Measurements from ENCODE around the gene IRS1. TPM values are rescaled to one million over a fixed set of nuclear protein-coding genes. Genes with fewer than 3 reads are reported as not detected.

The IRS1 gene
- polyA plus RNA-seq, 4 donors, result 13.0 to 16.0 (median 13.8) TPM

GRCh38 chr2:226825056-226825455 is 25.4 kb upstream of the IRS1 start:
- no peak for DNase-seq (ENCODE audit: low read depth in 4 of 4, low spot score in 3 of 4)

GRCh38 chr2:226818930-226819329 is 19.3 kb upstream of the IRS1 start:
- no peak for DNase-seq (ENCODE audit: low read depth in 4 of 4, low spot score in 3 of 4)

GRCh38 chr2:226813148-226813701 is 13.6 kb upstream of the IRS1 start:
- DNase-seq (ENCODE audit: low read depth in 4 of 4, low spot score in 3 of 4), result no peak

- no peak for DNase-seq (ENCODE audit: low read depth in 4 of 4, low spot score in 3 of 4)
Observed at GRCh38 chr2:226803410-226803809, 3.8 kb upstream of the IRS1 start.

GRCh38 chr2:226802573-226802972 is 3.0 kb upstream of the IRS1 start:
- no peak for DNase-seq (ENCODE audit: low read depth in 4 of 4, low spot score in 3 of 4)

GRCh38 chr2:226800941-226801784 is 1.5 kb upstream of the IRS1 start:
- peak in 2 of 4 donors; percentile 75 to 78 for DNase-seq (ENCODE audit: low read depth in 4 of 4, low spot score in 3 of 4)

GRCh38 chr2:226799976-226800940 is 638 bp upstream of the IRS1 start:
- no peak for DNase-seq (ENCODE audit: low read depth in 4 of 4, low spot score in 3 of 4)

GRCh38 chr2:226798422-226799210 is 1.0 kb downstream of the IRS1 start:
- no peak for DNase-seq (ENCODE audit: low read depth in 4 of 4, low spot score in 3 of 4)

- no peak for DNase-seq (ENCODE audit: low read depth in 4 of 4, low spot score in 3 of 4)
Observed at GRCh38 chr2:226797989-226798421, 1.6 kb downstream of the IRS1 start.

GRCh38 chr2:226797289-226797988 is 2.2 kb downstream of the IRS1 start:
- DNase-seq (ENCODE audit: low read depth in 4 of 4, low spot score in 3 of 4), result no peak

- no peak for DNase-seq (ENCODE audit: low read depth in 4 of 4, low spot score in 3 of 4)
Observed at GRCh38 chr2:226796840-226797288, 2.8 kb downstream of the IRS1 start.

GRCh38 chr2:226796012-226796839 is 3.4 kb downstream of the IRS1 start:
- DNase-seq (ENCODE audit: low read depth in 4 of 4, low spot score in 3 of 4), result no peak

GRCh38 chr2:226795281-226796011 is 4.2 kb downstream of the IRS1 start:
- no peak for DNase-seq (ENCODE audit: low read depth in 4 of 4, low spot score in 3 of 4)

GRCh38 chr2:226794751-226795171 is 4.9 kb downstream of the IRS1 start:
- no peak for DNase-seq (ENCODE audit: low read depth in 4 of 4, low spot score in 3 of 4)

GRCh38 chr2:226794196-226794661 is 5.4 kb downstream of the IRS1 start:
- DNase-seq (ENCODE audit: low read depth in 4 of 4, low spot score in 3 of 4), result no peak

GRCh38 chr2:226793646-226794045 is 6.0 kb downstream of the IRS1 start:
- no peak for DNase-seq (ENCODE audit: low read depth in 4 of 4, low spot score in 3 of 4)

GRCh38 chr2:226792155-226792881 is 7.3 kb downstream of the IRS1 start:
- no peak for DNase-seq (ENCODE audit: low read depth in 4 of 4, low spot score in 3 of 4)

All from left renal pelvis (tissue), 4 donors.